DND-41 (cell line): ENCODE data around the gene PRKCA.
A peak's percentile ranks its signal among the peaks of the same experiment; 100 is the strongest.

Experiments
- ATAC-seq: fragments of 200-7000 bp; cut with Tn5 transposase; 3 replicates; pipeline ENCODE4 v1.9.1; 2021; ENCODE audit warnings: low read depth; ENCODE audit not compliant: insufficient read depth
- DNase-seq: peaks from one replicate; pipeline ENCODE4 v3.0.0-alpha.2; 2020
- H2AFZ ChIP-seq: 2 replicates; pipeline ENCODE4 v1.6.0; 2012; ENCODE audit warnings: low read depth, low read length
- H3K27ac ChIP-seq: 2 replicates; pipeline ENCODE4 v1.5.1; 2012; ENCODE audit warnings: low read length, inconsistent platforms
- H3K27me3 ChIP-seq: fragments of 200-600 bp; sonication (generic); 2 replicates; pipeline ENCODE4 v1.6.0; 2012; ENCODE audit warnings: low read length, mild to moderate bottlenecking, inconsistent platforms; ENCODE audit not compliant: insufficient read depth, poor library complexity
- H3K36me3 ChIP-seq: 2 replicates; pipeline ENCODE4 v1.5.1; 2012; ENCODE audit warnings: low read length, inconsistent platforms; ENCODE audit not compliant: insufficient read depth
- H3K4me1 ChIP-seq: 2 replicates; pipeline ENCODE4 v1.5.1; 2012; ENCODE audit warnings: mild to moderate bottlenecking, low read length; ENCODE audit not compliant: insufficient read depth
- H3K4me2 ChIP-seq: 2 replicates; pipeline ENCODE4 v1.6.0; 2012; ENCODE audit warnings: mild to moderate bottlenecking, moderate library complexity, low read length, inconsistent platforms; ENCODE audit not compliant: insufficient read depth
- H3K4me3 ChIP-seq, 2 experiments: fragments of 200-600 bp in 1 of 2; shearing (Covaris generic) in 1 of 2; 2 replicates each; pipeline ENCODE4 v1.5.1; 2012 to 2016; ENCODE audit warnings: inconsistent platforms in 2 of 2, low read length in 2 of 2, mild to moderate bottlenecking in 2 of 2, low read depth in 1 of 2, moderate library complexity in 1 of 2
- H3K79me2 ChIP-seq: 2 replicates; pipeline ENCODE4 v1.6.0; 2012; ENCODE audit warnings: low read length, inconsistent platforms; ENCODE audit not compliant: insufficient read depth
- H3K9ac ChIP-seq: 2 replicates; pipeline ENCODE4 v1.6.0; 2012; ENCODE audit warnings: low read depth, mild to moderate bottlenecking, inconsistent platforms, low read length, moderate library complexity
- H3K9me3 ChIP-seq: 2 replicates; pipeline ENCODE4 v1.5.1; 2012; ENCODE audit warnings: low read length, moderate library complexity, mild to moderate bottlenecking, inconsistent platforms; ENCODE audit not compliant: insufficient read depth, severe bottlenecking
- H4K20me1 ChIP-seq: 2 replicates; pipeline ENCODE4 v1.6.0; 2012; ENCODE audit warnings: low read length; ENCODE audit not compliant: insufficient read depth
- EZH2 ChIP-seq: IDR thresholded peaks from 3 replicates; pipeline ENCODE4 v1.6.1; 2012; ENCODE audit warnings: borderline replicate concordance, low read depth, mild to moderate bottlenecking, moderate library complexity, low read length, inconsistent platforms; ENCODE audit not compliant: severe bottlenecking
- TF ChIP-seq, protein P1 (sequence below): IDR thresholded peaks from 2 replicates; pipeline ENCODE4 v1.5.1; 2012; ENCODE audit warnings: borderline replicate concordance, low read length, moderate library complexity, mild to moderate bottlenecking; ENCODE audit not compliant: poor library complexity, severe bottlenecking; ENCODE audit errors: extremely low read depth

PRKCA gene

DNA sequence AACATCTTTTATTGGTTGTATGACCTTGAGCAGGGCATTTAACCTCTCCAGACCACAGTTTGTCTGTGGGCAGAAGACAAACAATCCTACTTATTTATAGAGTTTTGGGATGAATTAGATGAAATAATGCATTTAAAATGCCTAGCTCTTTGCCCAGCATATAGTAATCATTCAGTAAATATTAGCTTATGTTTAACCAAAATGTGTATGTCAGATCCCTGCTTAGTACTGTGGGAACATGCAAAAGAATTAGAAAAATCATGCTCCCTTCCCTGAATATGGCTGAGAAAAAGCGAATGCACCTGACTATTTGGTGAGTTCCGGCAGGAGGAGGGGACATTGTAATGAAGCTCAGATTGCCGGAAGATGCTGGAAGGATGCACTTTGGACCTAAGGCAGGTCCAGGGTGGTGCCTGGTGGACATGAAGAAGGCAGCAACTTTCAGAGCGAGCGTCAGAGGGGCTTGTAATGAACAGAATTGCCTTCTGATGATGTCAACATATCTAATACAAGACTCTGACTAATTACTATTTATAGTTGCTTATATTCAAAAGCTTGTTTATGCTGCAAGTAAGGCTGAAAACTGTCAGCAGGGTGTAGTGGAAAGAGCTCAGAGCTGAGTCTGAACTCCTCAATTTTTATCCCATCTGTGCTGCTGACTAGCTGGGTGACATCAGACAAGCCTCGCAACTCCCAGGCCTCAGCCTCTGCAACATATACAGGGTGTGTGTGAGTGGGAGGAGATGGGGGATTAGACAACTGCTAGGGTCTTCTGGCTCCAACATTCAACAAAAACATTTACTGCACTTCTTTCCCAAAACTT is 221.2 kb downstream of the PRKCA start:
- no peak for DNase-seq
- Histone ChIP-seq H3K4me1 (peaks cover 57% of the 10 kb centered on the region), H2AFZ (no peak overlapping the region), H3K9me3 (no peaks in the 10 kb centered on the region), H3K27me3 (no peaks in the 10 kb centered on the region), H3K36me3 (no peaks in the 10 kb centered on the region), H3K9ac (no peak overlapping the region), H4K20me1 (0 out of 2 replicates have a peak, but pooled peaks cover 2% of the 10 kb centered on the region), H3K27ac (peak overlapping the region; percentile 41), H3K4me2 (no peak overlapping the region), H3K4me3 (no peak overlapping the region), H3K79me2 (peaks cover 33% of the 10 kb centered on the region)
- no peak for ATAC-seq
- no peak for TF ChIP-seq EZH2
- TF ChIP-seq, protein P1, sequence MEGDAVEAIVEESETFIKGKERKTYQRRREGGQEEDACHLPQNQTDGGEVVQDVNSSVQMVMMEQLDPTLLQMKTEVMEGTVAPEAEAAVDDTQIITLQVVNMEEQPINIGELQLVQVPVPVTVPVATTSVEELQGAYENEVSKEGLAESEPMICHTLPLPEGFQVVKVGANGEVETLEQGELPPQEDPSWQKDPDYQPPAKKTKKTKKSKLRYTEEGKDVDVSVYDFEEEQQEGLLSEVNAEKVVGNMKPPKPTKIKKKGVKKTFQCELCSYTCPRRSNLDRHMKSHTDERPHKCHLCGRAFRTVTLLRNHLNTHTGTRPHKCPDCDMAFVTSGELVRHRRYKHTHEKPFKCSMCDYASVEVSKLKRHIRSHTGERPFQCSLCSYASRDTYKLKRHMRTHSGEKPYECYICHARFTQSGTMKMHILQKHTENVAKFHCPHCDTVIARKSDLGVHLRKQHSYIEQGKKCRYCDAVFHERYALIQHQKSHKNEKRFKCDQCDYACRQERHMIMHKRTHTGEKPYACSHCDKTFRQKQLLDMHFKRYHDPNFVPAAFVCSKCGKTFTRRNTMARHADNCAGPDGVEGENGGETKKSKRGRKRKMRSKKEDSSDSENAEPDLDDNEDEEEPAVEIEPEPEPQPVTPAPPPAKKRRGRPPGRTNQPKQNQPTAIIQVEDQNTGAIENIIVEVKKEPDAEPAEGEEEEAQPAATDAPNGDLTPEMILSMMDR, result no peak

DNA sequence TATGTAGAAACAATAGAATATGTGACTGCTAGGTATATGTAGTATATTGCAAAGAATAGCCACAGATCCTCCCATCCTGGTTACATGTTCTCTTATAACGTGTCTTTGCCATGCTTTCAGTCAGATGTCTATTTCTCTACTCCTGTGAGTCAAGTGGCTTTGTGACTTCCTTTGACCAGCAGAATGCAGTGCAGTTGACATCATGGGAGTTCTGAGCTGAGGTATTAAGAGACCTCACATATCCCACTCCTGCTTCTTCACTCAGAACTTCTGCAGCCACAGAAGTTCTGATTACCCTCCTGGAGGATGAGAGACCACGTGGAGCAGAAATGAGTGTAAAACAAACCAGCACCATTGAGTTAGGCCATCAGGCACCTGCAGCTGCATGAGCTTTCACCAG is 222.5 kb downstream of the PRKCA start:
- H3K4me2 ChIP-seq, result no peak overlapping the region
- H3K9me3 ChIP-seq, result no peaks in the 10 kb centered on the region
- no peak overlapping the region for H2AFZ ChIP-seq
- H3K27ac ChIP-seq, result peak overlapping the region; percentile 41; the same call in 1 of the 2 replicates
- DNase-seq (peak; percentile 13), ATAC-seq (peak; percentile 20; the same call in 1 of the 3 replicates)
- TF ChIP-seq, protein P1, result no peak
- no peak for TF ChIP-seq EZH2
- H4K20me1 ChIP-seq, result no peaks in the 10 kb centered on the region
- H3K9ac ChIP-seq, result no peak overlapping the region
- no peaks in the 10 kb centered on the region for H3K36me3 ChIP-seq
- H3K4me3 ChIP-seq, result no peak overlapping the region
- no peaks in the 10 kb centered on the region for H3K27me3 ChIP-seq
- H3K79me2 ChIP-seq, result peaks cover 23% of the 10 kb centered on the region; the same call in 1 of the 2 replicates
- peaks cover 57% of the 10 kb centered on the region for H3K4me1 ChIP-seq

DNA sequence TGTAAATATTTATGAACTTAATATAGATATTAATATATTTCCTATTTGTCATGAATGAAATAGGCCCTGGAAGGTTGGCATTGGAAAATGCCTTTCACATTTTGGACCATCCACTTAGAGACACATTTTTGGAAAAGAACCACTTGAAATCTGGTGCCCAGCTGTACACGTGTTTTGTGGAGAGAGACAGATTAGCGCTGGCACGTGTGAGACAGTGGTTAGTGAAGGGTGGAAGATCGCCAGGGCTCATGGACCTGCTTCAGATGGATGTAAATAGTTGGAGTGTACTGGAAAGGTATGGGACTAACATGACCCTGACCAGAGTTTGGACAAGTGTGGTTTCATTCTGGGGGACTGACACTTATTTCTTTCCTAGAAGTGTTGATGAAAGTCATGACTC is 222.9 kb downstream of the PRKCA start:
- TF ChIP-seq, protein P1, result no peak
- no peak for TF ChIP-seq EZH2
- H3K4me2 ChIP-seq, result no peak overlapping the region
- no peaks in the 10 kb centered on the region for H3K9me3 ChIP-seq
- ATAC-seq (no peak), DNase-seq (no peak)
- H4K20me1 ChIP-seq, result no peaks in the 10 kb centered on the region
- no peaks in the 10 kb centered on the region for H3K36me3 ChIP-seq
- H2AFZ ChIP-seq, result no peak overlapping the region
- no peaks in the 10 kb centered on the region for H3K27me3 ChIP-seq
- peaks cover 57% of the 10 kb centered on the region for H3K4me1 ChIP-seq
- peak overlapping the region; percentile 40 for H3K27ac ChIP-seq
- H3K4me3 ChIP-seq, result no peak overlapping the region
- peaks cover 23% of the 10 kb centered on the region; the same call in 1 of the 2 replicates for H3K79me2 ChIP-seq
- no peak overlapping the region for H3K9ac ChIP-seq
